NCI-H1436 (cell line): ENCODE measurements around the gene PDE9A.

Experiments
- DNase-seq: peaks from one replicate; lab custom pipeline; 2025; lab: John Stamatoyannopoulos, UW

PDE9A gene

DNA sequence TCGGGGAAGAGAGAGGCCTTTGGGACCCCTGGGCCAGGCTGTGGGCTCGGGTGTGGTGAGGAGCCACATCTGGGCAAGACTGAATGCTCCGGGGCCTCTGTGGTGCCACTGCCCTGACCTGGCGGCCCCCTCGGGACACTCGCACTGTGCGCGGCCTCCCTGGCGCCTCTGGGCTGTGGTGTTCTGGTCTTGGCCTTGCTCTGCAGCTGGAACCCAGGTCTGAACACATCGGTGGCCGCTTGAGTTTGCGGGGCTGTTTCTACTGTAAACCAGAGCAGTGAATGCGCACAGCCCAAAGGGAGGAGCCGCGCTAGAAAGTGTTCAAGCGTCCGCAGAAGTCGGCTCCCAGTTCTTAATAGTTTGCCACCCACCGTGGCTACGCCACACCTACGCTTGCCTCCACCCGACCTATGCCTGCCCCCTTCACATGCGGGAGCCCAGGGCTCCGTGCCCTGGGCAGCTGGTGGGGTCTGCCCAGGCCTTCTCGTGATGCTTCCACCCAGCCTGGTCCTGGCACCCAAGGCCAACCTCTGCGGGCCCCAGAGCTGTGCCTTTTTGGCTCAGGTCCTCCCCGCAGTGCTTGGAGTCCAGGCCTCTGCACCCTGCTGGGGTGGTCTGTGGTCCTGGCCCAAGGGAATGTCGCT is 4.4 kb downstream of the PDE9A start:
- no peak for DNase-seq

DNA sequence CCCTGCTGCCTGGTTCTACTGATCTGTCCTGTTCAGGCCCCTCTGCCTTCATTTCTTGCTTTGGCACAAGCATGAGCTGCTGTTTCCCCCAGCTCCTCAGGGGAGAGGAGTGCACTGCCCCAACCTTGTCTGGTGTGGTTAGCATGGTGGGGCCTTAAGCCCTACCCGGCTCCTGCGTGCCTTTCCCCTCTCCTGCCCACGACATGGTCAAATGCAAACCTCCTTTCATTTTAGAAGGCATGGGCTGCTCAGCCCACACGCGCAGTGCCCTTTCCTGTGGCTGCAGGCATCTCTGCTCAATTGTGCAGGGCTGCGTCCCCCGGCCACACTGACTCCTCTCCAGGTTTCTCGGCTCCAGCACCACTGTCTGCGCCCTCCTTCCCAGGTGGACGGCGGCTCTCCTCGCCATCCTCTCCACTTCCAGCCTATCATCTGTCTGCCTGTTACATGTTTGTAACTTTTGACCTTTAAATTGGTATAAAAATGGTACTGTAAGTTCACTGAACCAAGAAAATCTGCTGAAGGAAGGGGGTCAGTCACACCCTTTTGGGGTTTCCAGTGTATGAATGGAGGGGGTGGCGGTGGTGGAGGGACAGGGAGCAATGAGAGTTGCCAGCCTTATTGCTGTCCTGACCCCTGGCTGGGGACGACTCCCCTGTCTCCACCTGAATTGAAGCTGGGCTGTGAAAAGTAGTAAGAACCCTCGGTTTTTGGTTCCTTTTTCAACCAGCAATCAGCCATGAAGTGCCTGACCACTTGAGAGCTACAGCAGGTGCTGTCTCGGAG is 5.1 kb downstream of the PDE9A start:
- no peak for DNase-seq

DNA sequence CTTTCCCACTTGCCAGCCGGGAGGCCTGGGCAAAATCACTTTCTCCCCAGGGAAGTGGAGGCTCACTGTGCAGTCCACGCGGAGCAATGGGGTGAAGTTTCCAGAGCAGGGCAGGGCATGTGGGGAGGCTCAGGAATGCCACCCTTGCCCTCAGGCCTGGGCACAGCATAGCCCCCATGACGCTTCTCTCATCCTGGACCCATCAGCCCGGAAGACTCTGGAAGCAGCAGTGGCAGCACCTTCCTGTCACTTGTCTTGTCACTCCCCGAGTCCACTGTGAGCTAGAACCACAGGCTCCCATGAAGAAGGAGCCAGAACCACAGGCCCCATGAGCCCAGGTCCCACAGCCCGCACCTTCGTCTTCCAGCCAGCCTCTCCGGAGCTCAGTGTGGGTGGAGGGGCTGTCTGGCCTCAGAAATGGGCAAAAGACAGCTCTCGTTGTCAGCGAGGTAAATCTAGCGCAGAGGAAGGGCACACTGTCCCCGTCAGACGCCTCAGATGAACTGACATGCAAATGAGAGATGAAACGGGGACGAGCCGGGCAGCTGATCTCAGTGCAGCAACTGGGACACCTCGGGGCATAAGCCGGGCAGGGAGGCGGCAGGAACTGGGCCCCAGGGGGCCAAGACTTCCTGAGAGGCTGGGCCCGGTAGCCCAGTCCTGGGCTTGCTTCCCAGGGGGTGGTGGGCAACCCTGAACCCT is 6.1 kb downstream of the PDE9A start:
- DNase-seq, result no peak

DNA sequence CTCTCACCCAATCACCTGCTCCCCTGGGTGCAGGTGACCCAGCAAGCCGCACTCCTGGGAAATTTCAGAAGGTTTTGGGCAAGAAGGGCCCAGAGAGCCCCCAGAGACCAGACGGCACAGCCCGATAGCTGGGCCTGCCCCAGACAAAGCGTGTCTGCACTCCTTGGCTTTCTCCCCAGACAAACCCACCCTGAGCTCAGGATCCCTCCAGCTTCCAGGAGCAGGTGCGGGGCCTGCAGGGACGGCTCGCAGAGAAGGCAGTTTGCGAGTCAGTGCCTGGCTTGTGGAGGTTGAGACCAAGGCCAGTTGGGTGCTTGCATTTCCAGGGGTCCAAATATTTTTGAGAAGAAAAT is 6.7 kb downstream of the PDE9A start:
- DNase-seq, result no peak

DNA sequence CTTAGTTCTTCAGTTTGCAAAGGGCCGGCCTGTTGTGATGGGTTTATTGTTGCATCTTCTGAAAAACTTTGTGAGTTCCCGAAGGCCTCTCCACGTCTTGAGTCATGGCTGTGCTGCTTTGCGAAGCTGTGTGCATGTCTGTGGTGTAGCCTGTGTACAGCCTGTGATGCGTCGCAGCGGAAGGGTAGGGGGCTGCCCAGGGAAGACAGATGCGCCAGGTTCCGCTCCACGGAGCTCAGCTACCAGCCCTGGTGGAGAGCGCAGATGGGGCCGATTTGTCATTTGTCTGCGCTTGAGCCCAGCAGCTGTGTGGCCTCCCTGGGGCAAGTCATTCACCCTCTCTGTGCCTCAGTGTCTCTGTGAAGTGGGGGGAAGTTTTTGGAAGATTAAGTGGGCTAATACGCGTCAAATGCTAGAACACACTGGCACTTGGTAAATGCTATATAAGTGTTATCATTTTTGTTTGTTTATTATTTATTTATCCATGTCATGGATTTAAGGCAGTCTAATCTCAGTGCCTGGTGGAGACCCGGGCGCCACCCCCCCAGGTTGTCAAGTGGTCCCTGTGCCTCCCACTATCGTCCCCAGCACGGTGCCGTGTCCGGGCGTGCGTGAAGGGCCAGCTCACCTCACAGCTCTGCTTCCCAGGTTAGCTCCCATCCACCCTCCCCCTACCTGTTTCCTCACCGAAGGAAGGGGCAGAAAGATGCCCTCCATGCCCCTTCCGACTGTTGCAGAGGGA is 8.4 kb downstream of the PDE9A start:
- DNase-seq, result no peak

DNA sequence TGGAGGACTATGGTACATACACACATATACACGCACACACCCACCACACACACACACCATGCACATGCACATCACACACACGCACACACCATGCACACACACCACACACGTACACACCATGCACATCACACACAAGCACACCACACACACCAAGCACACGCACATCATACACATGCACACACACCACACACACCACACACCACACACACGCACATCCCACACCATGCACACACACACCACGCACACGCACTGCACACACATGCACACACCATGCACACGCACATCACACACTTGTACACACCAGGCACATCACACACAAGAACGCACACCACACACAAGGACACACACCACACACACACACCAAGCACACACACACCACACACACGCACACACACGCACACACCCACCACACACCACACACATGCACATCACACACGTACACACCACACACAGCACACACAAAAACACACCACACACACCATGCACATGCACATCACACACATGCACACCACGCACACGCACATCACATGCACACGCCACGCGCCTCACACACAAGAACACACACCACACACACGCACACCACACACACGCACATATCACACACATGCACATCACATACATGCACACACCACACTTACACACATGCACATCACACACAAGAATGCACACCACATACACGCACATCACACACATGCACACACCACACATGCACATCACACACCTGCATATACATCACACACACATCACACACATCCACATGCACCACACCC is 9.2 kb downstream of the PDE9A start:
- no peak for DNase-seq

DNA sequence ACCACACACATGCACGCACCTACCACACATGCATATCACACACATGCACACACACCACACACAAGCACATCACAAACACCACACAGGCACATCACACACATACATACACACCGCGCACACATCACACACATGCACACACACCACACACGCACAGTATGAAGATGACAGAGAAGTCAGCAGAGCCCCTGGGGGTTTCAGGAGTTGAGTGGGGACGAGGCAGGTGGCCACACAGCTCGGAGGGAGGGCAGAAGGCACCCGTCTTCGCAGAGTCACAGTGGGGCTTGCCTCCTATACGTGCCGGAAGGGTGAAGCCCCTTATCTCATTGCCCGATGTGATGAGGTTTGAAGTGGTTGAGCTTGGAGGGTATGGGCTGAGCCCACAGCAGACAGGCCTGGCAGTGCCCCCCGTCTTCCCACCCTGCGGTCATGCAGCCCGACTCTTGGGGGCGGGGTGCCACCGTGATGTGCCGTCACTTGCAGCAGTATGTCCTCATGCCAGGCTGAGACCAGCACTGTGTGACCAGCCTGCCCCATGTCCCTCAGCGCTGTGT is 9.9 kb downstream of the PDE9A start:
- DNase-seq, result no peak

DNA sequence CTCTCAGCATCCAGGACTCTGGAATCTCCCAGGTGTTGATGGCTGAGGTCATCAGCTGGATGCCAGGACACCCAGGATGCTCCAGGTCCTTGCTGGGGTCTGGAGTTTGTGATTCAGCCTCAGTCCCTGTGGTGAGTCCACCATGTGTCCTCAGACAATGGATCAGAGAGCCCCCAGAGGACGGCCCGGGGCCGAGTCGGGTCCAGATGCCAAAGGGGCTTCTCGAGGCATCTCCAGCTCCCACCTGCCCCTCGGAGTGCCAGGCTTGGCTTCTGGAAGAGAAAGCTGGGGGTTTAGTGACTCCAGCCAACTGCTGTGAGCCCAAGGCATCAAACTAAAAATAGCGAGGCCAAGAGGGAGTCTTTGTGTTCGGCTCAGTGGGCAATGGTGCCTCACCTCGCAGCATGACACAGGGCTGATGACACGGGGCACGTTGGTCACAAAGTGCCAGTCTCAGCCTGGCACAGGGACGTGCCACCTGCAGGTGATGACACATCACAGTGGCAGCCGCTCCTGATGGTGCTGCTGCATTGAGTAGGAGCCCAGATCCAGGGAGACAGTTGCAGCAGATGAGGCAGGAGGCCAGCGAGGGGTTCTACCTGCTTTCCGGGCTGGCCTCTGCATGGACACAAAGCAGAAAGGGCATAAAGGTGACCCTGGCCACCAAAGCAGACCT is 10.6 kb downstream of the PDE9A start:
- DNase-seq, result no peak

DNA sequence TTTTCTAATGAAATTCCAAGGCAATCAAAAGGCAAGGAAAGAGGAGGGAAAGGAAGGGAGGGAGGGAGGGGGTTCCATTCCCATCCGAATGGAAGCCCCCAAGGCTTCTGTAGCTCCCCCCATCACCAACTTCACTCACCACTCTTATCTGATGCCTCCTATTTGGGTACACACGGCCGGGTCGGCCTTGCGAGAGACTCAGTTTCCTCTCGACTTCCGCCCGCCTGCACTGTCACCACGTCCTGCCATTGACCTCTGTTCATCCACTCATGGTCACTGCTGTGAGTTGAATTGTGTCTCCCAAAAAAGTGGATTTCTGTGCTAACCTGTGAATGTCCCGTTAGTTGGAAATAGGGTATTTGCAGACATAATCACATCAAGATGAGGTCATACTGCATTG is 11.2 kb downstream of the PDE9A start:
- DNase-seq, result no peak

DNA sequence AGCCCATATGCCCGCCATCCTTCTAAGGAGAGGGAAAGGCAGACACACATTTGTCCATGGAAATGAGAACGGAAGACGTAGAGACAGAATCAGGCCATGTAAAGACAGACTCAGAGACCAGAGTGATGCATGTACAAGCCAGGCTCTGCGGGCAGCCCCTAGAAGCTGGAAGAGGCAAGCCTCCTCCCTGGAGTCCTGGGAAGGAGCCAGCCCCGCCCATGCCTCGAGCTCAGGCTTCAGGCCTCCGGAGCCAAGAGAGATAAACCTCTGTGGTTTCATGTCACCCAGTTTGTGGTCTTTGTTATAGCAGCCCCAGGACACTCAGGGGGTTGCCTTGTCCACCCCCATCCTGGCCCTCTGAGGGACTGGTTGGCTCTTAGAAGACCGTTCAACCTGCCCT is 11.6 kb downstream of the PDE9A start:
- no peak for DNase-seq

DNA sequence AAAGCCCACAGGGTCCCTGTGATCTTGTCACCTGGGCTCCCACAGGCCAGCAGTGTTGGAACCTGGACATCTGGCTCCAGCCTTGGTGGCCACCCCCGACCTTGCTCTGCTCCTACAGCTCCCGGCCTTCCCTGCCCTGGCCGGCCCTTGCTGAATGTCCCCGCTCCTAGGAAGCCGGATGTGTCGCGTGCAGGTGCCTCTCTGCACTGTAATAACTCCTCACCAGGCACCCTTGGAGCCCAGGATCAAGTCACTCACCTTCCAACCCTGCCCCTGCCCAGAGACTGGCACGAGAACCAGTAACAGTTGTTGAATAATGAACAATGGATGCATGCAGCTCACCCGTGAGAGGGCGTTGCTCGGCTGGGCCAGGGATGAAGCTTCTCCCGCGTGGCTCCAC is 12.1 kb downstream of the PDE9A start:
- no peak for DNase-seq

DNA sequence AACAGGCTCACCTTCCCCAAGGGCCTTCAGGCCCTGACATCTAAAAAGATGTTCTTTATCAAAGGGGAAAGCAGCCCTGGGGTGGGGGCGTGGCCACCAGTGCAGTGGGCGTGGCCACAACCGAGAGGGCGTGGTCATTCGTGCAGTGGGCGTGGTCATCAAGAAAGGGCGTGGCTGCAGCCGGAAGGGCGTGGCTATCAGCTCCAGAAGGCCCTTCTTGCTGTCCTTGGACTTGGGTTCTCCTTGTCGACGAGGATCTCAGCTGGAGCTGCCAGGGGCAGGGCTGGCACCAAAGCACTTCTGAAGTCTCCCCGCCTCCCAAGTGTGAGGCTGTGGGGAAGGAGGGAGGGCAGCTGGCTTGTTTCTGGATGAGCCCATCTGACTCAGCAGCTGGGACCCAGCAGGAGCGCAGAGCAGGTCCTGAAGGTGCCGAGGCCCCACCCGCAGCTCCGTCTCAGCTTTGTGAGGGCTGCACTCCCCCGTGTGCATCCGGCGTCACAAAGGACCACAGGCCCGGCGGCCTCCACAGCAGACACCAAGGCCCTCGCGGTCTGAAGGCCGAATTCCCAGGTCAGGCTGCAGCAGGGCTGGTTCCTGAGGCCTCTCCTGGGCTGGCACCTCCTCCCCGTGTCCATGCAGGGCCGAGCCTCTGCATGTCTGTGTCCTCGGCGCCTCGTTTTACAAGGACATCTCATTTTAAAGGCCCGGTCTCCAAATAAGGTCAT is 12.8 kb downstream of the PDE9A start:
- no peak for DNase-seq

DNA sequence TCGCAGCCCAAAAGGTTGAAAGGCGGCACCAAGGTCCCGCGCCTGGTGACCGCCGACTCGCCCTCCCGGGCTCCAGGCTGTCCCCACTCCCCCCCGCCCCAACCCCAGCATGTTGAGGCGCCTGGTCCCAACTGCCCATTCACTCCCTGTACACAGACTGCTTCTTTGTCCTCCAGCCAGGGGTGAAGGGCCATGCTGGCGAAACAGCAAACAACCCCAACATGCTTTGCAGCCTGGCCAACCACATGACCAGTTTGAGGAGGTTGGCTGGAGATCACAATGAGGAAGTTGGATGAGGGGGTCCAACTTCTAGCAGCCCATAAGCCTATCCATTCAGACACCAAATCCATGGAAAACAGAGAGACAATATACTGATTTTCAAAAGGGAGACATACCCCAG is 13.5 kb downstream of the PDE9A start:
- no peak for DNase-seq

DNA sequence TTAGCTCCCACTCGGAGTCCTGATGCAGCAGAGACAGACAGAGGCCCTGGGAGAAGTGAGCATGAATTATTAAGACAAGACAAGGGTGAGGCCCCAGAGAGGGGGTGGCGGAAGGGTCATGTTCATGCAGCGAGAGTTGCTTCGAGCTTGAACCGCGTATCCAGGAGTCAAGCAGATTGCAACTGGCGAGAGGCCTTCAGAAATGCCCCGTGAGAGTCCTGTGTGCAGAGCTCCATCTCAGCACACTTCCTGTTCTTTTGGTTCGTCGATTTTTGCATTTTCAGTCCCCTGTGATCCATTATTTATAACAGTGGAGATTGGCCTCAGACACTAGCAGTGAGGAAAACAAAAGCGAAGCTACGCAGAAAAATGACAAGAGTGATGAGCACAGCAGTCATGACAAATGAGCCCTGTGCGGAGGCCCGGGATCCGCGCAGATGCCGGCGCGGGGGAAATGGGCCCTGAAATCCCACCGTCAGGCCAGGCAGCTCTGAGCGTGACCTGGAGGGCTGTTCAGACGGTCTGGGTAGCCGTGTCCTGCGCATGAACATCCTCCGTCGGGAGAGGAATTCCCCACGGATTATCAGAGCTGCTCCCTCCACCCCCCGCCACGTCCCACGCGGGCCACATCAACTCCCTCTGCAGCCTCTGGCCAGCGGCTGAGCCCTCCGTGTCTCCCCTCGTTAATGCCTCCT is 15.0 kb downstream of the PDE9A start:
- DNase-seq, result no peak

DNA sequence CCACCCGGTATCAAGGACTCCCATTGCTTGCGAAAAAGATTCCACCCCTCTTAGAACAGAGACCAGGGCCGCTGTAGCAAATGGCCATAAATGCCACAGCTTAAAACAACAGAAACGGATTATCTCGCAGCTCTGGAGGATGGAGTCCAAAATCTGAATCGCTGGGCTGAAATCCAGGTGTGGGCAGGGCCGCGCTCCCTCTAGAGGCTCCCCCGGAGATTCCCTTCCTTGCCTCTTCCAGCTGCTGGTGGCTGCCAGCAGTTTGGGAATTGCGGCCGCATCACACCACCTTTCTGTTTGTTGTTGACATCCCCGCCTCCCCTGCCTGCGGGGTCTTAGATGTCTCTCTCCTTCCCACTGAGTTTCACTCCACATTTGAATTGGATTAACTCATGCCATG is 15.6 kb downstream of the PDE9A start:
- DNase-seq, result no peak

DNA sequence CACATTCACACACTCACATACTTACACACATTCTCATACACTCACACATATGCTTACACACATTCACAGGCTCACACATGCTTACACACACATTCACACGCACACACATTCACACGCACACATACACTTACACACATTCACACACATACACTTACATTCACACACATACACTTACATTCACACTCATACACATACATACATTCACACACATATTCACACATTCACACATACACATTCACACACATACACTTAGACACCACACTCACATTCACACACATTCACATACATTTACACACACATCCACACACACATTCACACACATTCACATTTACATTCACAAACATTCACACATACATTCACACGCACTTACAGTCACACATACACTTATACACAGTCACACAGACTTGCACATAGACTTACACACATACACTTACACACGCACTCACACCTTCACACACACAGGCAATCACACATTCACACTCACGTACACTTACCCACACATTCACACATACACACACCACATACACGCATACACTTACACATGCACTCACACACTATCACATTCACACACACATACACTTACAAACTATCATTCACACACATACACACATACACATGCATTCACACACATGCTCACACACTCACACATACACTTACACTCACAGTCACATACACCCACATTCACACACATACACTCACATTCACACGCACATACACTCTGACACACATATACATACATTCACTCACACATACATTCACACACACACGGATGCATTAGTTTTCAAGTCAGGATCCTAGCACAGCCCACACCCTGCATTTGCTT is 16.8 kb downstream of the PDE9A start:
- DNase-seq, result no peak

DNA sequence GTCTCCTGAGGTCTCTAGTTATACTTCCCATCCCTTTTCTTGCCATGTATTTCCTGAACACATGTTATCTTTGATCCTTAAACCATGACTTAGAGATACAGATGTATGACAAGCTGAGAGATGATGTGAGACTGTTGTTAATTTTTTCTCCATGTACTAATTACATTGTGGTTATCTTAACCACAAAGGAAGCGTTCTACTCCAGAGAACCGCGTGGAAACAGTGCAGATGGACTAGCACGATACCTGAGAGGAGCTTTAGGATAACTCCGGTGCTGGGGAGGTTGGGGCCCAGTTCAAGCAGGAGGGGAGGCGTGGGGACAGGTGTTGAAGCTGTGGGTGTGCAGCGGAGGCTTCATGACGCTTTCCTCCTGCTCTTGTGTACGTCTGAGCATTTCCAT is 17.5 kb downstream of the PDE9A start:
- DNase-seq, result no peak

DNA sequence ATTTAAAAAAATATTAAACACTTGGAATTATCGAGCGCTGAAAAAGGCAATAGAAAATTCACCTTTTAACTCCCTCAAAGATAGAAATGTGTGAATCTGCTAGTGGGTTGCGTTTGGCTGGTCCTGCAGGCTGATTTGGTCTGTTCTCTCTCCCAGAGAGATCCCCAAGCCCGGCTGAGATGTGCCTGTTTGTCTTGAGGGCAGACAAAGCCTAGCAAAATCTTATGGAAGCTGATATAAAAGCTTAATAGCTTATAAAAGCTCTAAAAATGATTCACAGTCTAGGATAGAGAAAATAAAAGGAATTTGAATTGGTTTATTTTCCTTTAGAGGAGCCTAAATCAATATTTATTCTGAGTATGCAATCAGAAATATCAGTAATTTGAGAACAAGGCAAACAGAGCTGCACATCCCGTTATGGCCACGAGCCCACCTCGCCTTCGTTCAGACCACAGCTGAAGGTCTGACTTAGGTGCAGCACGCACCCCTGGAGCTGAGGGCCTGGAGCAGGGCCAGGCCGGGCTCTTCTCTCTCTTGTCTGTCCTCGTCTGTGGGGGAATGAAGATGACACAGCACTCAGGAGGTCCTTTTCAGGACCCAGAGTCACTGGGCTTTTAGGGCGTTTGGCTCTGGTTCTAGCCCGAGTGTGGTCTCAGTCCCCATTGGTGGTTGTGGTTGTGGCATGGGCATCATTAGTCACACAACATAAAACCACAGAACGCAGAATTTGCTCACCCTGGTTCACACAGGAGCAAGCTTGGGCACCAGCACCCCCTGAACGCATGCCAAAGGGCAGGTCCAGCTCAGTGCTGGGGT is 18.6 kb downstream of the PDE9A start:
- no peak for DNase-seq
